IMR-90 (cell line): ENCODE measurements around the gene RAD51B. TPM values are rescaled to one million over a fixed set of nuclear protein-coding genes. Genes with fewer than 3 reads are reported as not detected.

ENCODE experiments used
- ATAC-seq: fragments of 200-7000 bp; cut with Tn5 transposase; 2 replicates; pipeline ENCODE4 v1.9.1; 2020; ENCODE audit warnings: low read depth, mild to moderate bottlenecking, moderate library complexity
- BruUV-seq: library from RNA; stranded (reverse); fragments of 400-500 nt; replicated peaks from 2 replicates; lab custom pipeline; 2021; lab: Mats Ljungman, UMichigan
- CTCF ChIA-PET: fragments of 300-600 bp; formaldehyde crosslinking; extraction: SDS; loops from one replicate; lab custom pipeline; 2021; ENCODE audit warnings: antibody characterized with exemption; lab: Yijun Ruan, JAX
- POLR2A ChIA-PET: fragments of 300-600 bp; sonication (Branson Sonifier 250); formaldehyde crosslinking; loops from one replicate; lab custom pipeline; 2022; ENCODE audit warnings: antibody characterized with exemption; ENCODE audit not compliant: unreplicated experiment; lab: Charles Lee
- DNase-seq: peaks from one replicate; pipeline ENCODE4 v3.0.0; 2013
- H2AFZ ChIP-seq: replicated peaks from 2 replicates; pipeline ENCODE3; 2013; ENCODE audit warnings: low read length, mild to moderate bottlenecking; ENCODE audit not compliant: poor library complexity
- H2AK5ac ChIP-seq: 2 replicates; pipeline ENCODE4 v1.6.1; 2013; ENCODE audit warnings: low read depth, low read length, inconsistent platforms
- H2AK9ac ChIP-seq: replicated peaks from 2 replicates; pipeline ENCODE3; 2013; ENCODE audit warnings: mild to moderate bottlenecking, low read depth, low read length, moderate library complexity; ENCODE audit not compliant: poor library complexity
- H2BK120ac ChIP-seq: 2 replicates; pipeline ENCODE4 v1.6.1; 2013; ENCODE audit warnings: low read depth, low read length, inconsistent platforms
- H2BK15ac ChIP-seq: 3 replicates; pipeline ENCODE4 v1.6.1; 2013; ENCODE audit warnings: low read depth, low read length, inconsistent platforms
- H2BK20ac ChIP-seq: 2 replicates; pipeline ENCODE4 v1.6.1; 2013; ENCODE audit warnings: low read depth, mild to moderate bottlenecking, inconsistent platforms, low read length, moderate library complexity
- H2BK5ac ChIP-seq: 2 replicates; pipeline ENCODE4 v1.6.1; 2013; ENCODE audit warnings: mild to moderate bottlenecking, low read depth, low read length, inconsistent platforms; ENCODE audit not compliant: poor library complexity, severe bottlenecking
- H3K14ac ChIP-seq: replicated peaks from 2 replicates; pipeline ENCODE4 v1.6.1; 2013; ENCODE audit warnings: low read depth, low read length, inconsistent platforms
- H3K18ac ChIP-seq: 2 replicates; pipeline ENCODE4 v1.6.1; 2013; ENCODE audit warnings: low read depth, low read length, control low read depth
- H3K23ac ChIP-seq: 2 replicates; pipeline ENCODE4 v1.6.1; 2013; ENCODE audit warnings: low read depth, low read length, inconsistent platforms
- H3K27ac ChIP-seq: 2 replicates; pipeline ENCODE4 v1.5.1; 2013; ENCODE audit warnings: mild to moderate bottlenecking, control low read depth, low read length; ENCODE audit not compliant: insufficient read depth
- H3K27me3 ChIP-seq: 2 replicates; pipeline ENCODE4 v1.6.1; 2013; ENCODE audit warnings: low read length; ENCODE audit not compliant: control insufficient read depth, insufficient read depth
- H3K36me3 ChIP-seq: 2 replicates; pipeline ENCODE4 v1.6.1; 2013; ENCODE audit warnings: low read length, mixed read lengths; ENCODE audit not compliant: control insufficient read depth, insufficient read depth
- H3K4ac ChIP-seq: 2 replicates; pipeline ENCODE4 v1.6.1; 2013; ENCODE audit warnings: low read depth, low read length, inconsistent platforms
- H3K4me1 ChIP-seq: 2 replicates; pipeline ENCODE4 v1.6.1; 2013; ENCODE audit warnings: low read length, mixed read lengths; ENCODE audit not compliant: control insufficient read depth, insufficient read depth
- H3K4me2 ChIP-seq: 2 replicates; pipeline ENCODE4 v1.6.1; 2013; ENCODE audit warnings: low read depth, mild to moderate bottlenecking, control low read depth, low read length, moderate library complexity
- H3K4me3 ChIP-seq: 2 replicates; pipeline ENCODE4 v1.5.1; 2013; ENCODE audit warnings: low read depth, mild to moderate bottlenecking, control low read depth, low read length, moderate library complexity; ENCODE audit not compliant: insufficient read depth
- H3K56ac ChIP-seq: 2 replicates; pipeline ENCODE4 v1.6.1; 2013; ENCODE audit warnings: low read length, inconsistent platforms; ENCODE audit not compliant: insufficient read depth; ENCODE audit errors: extremely low read depth
- H3K79me1 ChIP-seq, 2 experiments: 2 replicates each; pipeline ENCODE4 v1.6.1; 2013; ENCODE audit warnings: low read length in 2 of 2, inconsistent platforms in 1 of 2, low read depth in 1 of 2
- H3K9ac ChIP-seq: 2 replicates; pipeline ENCODE4 v1.6.1; 2013; ENCODE audit warnings: low read depth, low read length, control low read depth
- H3K9me1 ChIP-seq: 2 replicates; pipeline ENCODE4 v1.6.1; 2013; ENCODE audit warnings: low read length, inconsistent platforms; ENCODE audit not compliant: insufficient read depth
- H3K9me3 ChIP-seq: 2 replicates; pipeline ENCODE4 v1.6.1; 2013; ENCODE audit warnings: low read length; ENCODE audit not compliant: control insufficient read depth, insufficient read depth
- H4K20me1 ChIP-seq: 2 replicates; pipeline ENCODE4 v1.6.1; 2013; ENCODE audit warnings: low read length, inconsistent platforms; ENCODE audit not compliant: insufficient read depth
- H4K5ac ChIP-seq: 2 replicates; pipeline ENCODE4 v1.6.1; 2013; ENCODE audit warnings: mild to moderate bottlenecking, low read depth, low read length, control low read depth
- H4K8ac ChIP-seq, 2 experiments: 2 replicates each; pipeline ENCODE4 v1.6.1; 2013; ENCODE audit warnings: low read depth in 2 of 2, low read length in 2 of 2, control low read depth in 1 of 2, inconsistent platforms in 1 of 2
- H4K91ac ChIP-seq: 2 replicates; pipeline ENCODE4 v1.6.1; 2013; ENCODE audit warnings: low read depth, low read length, inconsistent platforms; ENCODE audit not compliant: insufficient read depth
- BHLHE40 ChIP-seq: fragments of 150-350 bp; IDR thresholded peaks from 2 replicates; pipeline ENCODE4 v1.6.1; 2016; ENCODE audit warnings: mild to moderate bottlenecking, low read depth, low read length
- CEBPB ChIP-seq: IDR thresholded peaks from 2 replicates; pipeline ENCODE4 v1.6.1; 2012; ENCODE audit warnings: low read depth, low read length, improper control_type of control experiment
- CHD1 ChIP-seq: IDR thresholded peaks from 2 replicates; pipeline ENCODE4 v1.6.1; 2012; ENCODE audit warnings: low read depth, low read length, improper control_type of control experiment
- ELK1 ChIP-seq: fragments of 150-350 bp; IDR thresholded peaks from 2 replicates; pipeline ENCODE4 v1.6.1; 2016; ENCODE audit warnings: low read depth, mild to moderate bottlenecking, low read length, moderate library complexity, borderline replicate concordance
- FOS ChIP-seq: fragments of 150-350 bp; IDR thresholded peaks from 2 replicates; pipeline ENCODE4 v1.6.1; 2016; ENCODE audit warnings: low read depth, low read length
- MAFK ChIP-seq: IDR thresholded peaks from 2 replicates; pipeline ENCODE4 v1.6.1; 2012; ENCODE audit warnings: low read depth, low read length, improper control_type of control experiment
- MAZ ChIP-seq: IDR thresholded peaks from 2 replicates; pipeline ENCODE4 v1.6.1; 2012; ENCODE audit warnings: low read depth, mild to moderate bottlenecking, low read length, improper control_type of control experiment, moderate library complexity, borderline replicate concordance
- MXI1 ChIP-seq: IDR thresholded peaks from 2 replicates; pipeline ENCODE4 v1.6.1; 2012; ENCODE audit warnings: low read depth, mild to moderate bottlenecking, low read length, moderate library complexity, borderline replicate concordance
- NFE2L2 ChIP-seq: fragments of 150-350 bp; IDR thresholded peaks from 2 replicates; pipeline ENCODE4 v1.6.1; 2016; ENCODE audit warnings: low read depth, mild to moderate bottlenecking, low read length
- POLR2A ChIP-seq: IDR thresholded peaks from 2 replicates; pipeline ENCODE4 v1.6.1; 2012; ENCODE audit warnings: mild to moderate bottlenecking, low read depth, low read length
- RAD21 ChIP-seq: IDR thresholded peaks from 2 replicates; pipeline ENCODE4 v1.6.1; 2012; ENCODE audit warnings: low read length, improper control_type of control experiment
- RFX5 ChIP-seq: IDR thresholded peaks from 2 replicates; pipeline ENCODE4 v1.8.0; 2012; ENCODE audit warnings: low read depth, mild to moderate bottlenecking, low read length, moderate library complexity
- SMC3 ChIP-seq: fragments of 150-350 bp; IDR thresholded peaks from 2 replicates; pipeline ENCODE4 v1.6.1; 2016; ENCODE audit warnings: low read depth, mild to moderate bottlenecking, antibody characterized with exemption, low read length, moderate library complexity
- WGBS, 2 experiments: methylation state at CpG; one replicate each; pipeline versions ENCODE4 v1.1.5 to v1.1.7; 2013; ENCODE audit warnings: missing lambda C conversion rate in 2 of 2; ENCODE audit not compliant: insufficient read length in 1 of 2; ENCODE audit errors: extremely low coverage in 2 of 2; 5-methylcytosine and 5-hydroxymethylcytosine counted together
- dilution Hi-C: fragments of 300-500 bp; cut with HindIII; formaldehyde crosslinking; loops from one replicate; pipeline ENCODE4 v1.14.3; 2018; ENCODE audit warnings: low sequenced_read_pairs; ENCODE audit not compliant: unreplicated experiment
- in situ Hi-C: fragments of 300-500 bp; cut with MboI; formaldehyde crosslinking; loops from 3 replicates; pipeline ENCODE4 v1.14.3; 2019; ENCODE audit warnings: low sequenced_read_pairs, inconsistent platforms, mixed read lengths
- intact Hi-C: fragments of 100-400 bp; cut with micrococcal nuclease; formaldehyde crosslinking; loops from 2 replicates; pipeline ENCODE4 v1.10.0; 2022
- polyA plus RNA-seq, 3 experiments: library from polyadenylated mRNA; depleted of rRNA; stranded (reverse); fragments of >200 nt; gene quantifications; 2 replicates each; pipeline ENCODE4 v1.2.3, GENCODE V29; 2012; ENCODE audit warnings: low replicate concordance in 1 of 3
- total RNA-seq: library from RNA; depleted of rRNA; stranded (reverse); fragments of >200 nt; gene quantifications from 2 replicates; pipeline ENCODE4 v1.2.3, GENCODE V29; 2012
- TF ChIP-seq, protein P1 (sequence below): fragments of 150-350 bp; IDR thresholded peaks from 2 replicates; pipeline ENCODE4 v1.6.1; 2017; ENCODE audit warnings: mild to moderate bottlenecking, antibody characterized with exemption, low read length, low read depth

The RAD51B gene
- total and polyA plus RNA-seq, 2 of the 4 experiments (the other 2 are of a cell fraction) = 5.1 to 18.8 TPM

- TF ChIP-seq POLR2A = no peak
Observed at GRCh38 chr14:68541178-68541896, 721.8 kb downstream of the RAD51B start (continued).

DNA sequence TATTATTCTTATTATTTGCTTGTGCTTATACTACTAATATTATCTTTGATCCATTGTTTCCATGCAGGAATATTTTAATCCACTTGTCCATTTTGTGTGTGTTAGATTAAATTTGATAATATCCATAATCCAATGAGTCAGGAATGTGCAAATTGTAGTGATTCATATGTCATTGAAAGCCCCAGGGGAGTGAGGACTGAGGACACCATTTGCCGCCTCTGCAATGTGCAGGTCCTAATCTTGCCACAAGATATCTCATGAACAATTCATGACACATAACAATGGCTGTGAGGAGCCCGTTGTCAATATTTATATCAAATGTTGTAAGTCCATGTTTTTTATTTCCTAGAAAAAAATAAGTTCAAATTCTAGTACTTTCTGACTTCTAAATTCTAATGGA is 722.8 kb downstream of the RAD51B start:
- Histone ChIP-seq H2AFZ (no peak overlapping the region), H3K9me1 (peaks cover 14% of the 10 kb centered on the region), H2BK120ac (no peak overlapping the region), H3K79me1 (peaks cover 0 to 15% of the 10 kb centered on the region in 2 experiments; a peak in 2 of 4 replicates), H2BK20ac (peak overlapping the region; percentile 33; the same call in 1 of the 2 replicates), H3K14ac (no peak overlapping the region), H4K8ac (no peak overlapping the region), H3K36me3 (no peaks in the 10 kb centered on the region), H3K9ac (no peak overlapping the region), H3K18ac (no peak overlapping the region), H3K4ac (no peak overlapping the region), H4K20me1 (no peaks in the 10 kb centered on the region), H3K4me3 (no peak overlapping the region), H2AK9ac (no peak overlapping the region), H3K27ac (no peak overlapping the region), H3K23ac (no peak overlapping the region), H3K4me2 (no peak overlapping the region), H3K56ac (no peak overlapping the region), H2BK15ac (no peak overlapping the region), H3K9me3 (no peaks in the 10 kb centered on the region), H4K91ac (no peak overlapping the region), H2BK5ac (no peak overlapping the region), H4K5ac (no peak overlapping the region), H3K4me1 (peaks cover 18% of the 10 kb centered on the region), H3K27me3 (no peaks in the 10 kb centered on the region), H2AK5ac (no peak overlapping the region)
- intact Hi-C loops = loop anchor here (10.0 kb wide), 2 partner anchors 112 to 142 kb away; no protein-coding TSS in a partner anchor
- DNase-seq = no peak
- dilution Hi-C loops = no loop called here
- ChIA-PET POLR2A (no interaction called here), CTCF (no interaction called here)
- BruUV-seq = no TSS peak
- WGBS, 2 experiments = no CpG with 5 or more reads among the region's 2 CpGs
- no peak for ATAC-seq
- in situ Hi-C loops = no loop called here
- no peak for TF ChIP-seq RFX5
- no peak for TF ChIP-seq RAD21
- no peak for TF ChIP-seq ELK1
- TF ChIP-seq, protein P1, sequence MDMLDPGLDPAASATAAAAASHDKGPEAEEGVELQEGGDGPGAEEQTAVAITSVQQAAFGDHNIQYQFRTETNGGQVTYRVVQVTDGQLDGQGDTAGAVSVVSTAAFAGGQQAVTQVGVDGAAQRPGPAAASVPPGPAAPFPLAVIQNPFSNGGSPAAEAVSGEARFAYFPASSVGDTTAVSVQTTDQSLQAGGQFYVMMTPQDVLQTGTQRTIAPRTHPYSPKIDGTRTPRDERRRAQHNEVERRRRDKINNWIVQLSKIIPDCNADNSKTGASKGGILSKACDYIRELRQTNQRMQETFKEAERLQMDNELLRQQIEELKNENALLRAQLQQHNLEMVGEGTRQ = no peak
- no peak for TF ChIP-seq SMC3
- TF ChIP-seq CHD1 = no peak
- TF ChIP-seq MXI1 = no peak
- TF ChIP-seq CEBPB = no peak
- no peak for TF ChIP-seq BHLHE40
- no peak for TF ChIP-seq POLR2A
- TF ChIP-seq FOS = no peak
- no peak for TF ChIP-seq NFE2L2
- TF ChIP-seq MAZ = no peak
- TF ChIP-seq MAFK = no peak
